Fibroblast of villous mesenchyme (primary cell): ENCODE measurements around the gene CLRN3. TPM values are rescaled to one million over a fixed set of nuclear protein-coding genes. Genes with fewer than 3 reads are reported as not detected.
A peak's percentile ranks its signal among the peaks of the same experiment; 100 is the strongest.

ENCODE experiments used
- DNase-seq: peaks from one replicate; pipeline ENCODE4 v3.0.0-alpha.2; 2010; ENCODE audit warnings: low read depth
- H3K4me3 ChIP-seq: 2 replicates; pipeline ENCODE4 v1.5.1; 2011; ENCODE audit warnings: low read depth, mild to moderate bottlenecking, low read length
- CTCF ChIP-seq: IDR thresholded peaks from 2 replicates; pipeline ENCODE4 v1.5.1; 2012; ENCODE audit warnings: low read depth, mild to moderate bottlenecking, low read length; ENCODE audit not compliant: insufficient read depth
- total RNA-seq: library from RNA; depleted of rRNA; stranded (reverse); fragments of >200 nt; gene quantifications from 2 replicates; pipeline ENCODE4 v1.2.3, GENCODE V29; 2012

CLRN3 gene
- total RNA-seq, 1 donor: not detected

GRCh38 chr10:127849224-127849623 lies 43.5 kb downstream of the CLRN3 start:
- no peak for TF ChIP-seq CTCF
- no peak for DNase-seq

GRCh38 chr10:127848226-127848625 lies 44.5 kb downstream of the CLRN3 start:
- no peak for DNase-seq
- TF ChIP-seq CTCF: no peak
- H3K4me3 ChIP-seq: no peak overlapping the region

More at GRCh38 chr10:127849224-127849623, 43.5 kb downstream of the CLRN3 start:
- no peak overlapping the region for H3K4me3 ChIP-seq

GRCh38 chr10:127845756-127846155 lies 47.0 kb downstream of the CLRN3 start:
- H3K4me3 ChIP-seq: no peak overlapping the region
- no peak for TF ChIP-seq CTCF
- DNase-seq: no peak

- TF ChIP-seq CTCF: no peak
- H3K4me3 ChIP-seq: no peak overlapping the region
- DNase-seq: no peak
Observed at GRCh38 chr10:127840884-127841283, 51.9 kb downstream of the CLRN3 start.

GRCh38 chr10:127836966-127837365 lies 55.8 kb downstream of the CLRN3 start:
- no peak overlapping the region for H3K4me3 ChIP-seq
- peak; percentile 8 for DNase-seq
- no peak for TF ChIP-seq CTCF

GRCh38 chr10:127836176-127836575 lies 56.6 kb downstream of the CLRN3 start:
- DNase-seq: no peak
- no peak for TF ChIP-seq CTCF
- H3K4me3 ChIP-seq: no peak overlapping the region

- TF ChIP-seq CTCF: no peak
- no peak for DNase-seq
Observed at GRCh38 chr10:127834791-127835190, 58.0 kb downstream of the CLRN3 start.

More at GRCh38 chr10:127834791-127835190, 58.0 kb downstream of the CLRN3 start:
- H3K4me3 ChIP-seq: no peak overlapping the region
